SK-N-SH (cell line): Measurements from ENCODE around the gene CASKIN2. TPM values are rescaled to one million over a fixed set of nuclear protein-coding genes. Genes with fewer than 3 reads are reported as not detected.

ENCODE experiments used
- CTCF ChIA-PET: fragments of 300-600, 350-600 bp; formaldehyde crosslinking; extraction: SDS; loops from one replicate; lab custom pipeline; 2021; lab: Yijun Ruan, JAX
- POLR2A ChIA-PET: fragments of 350-600 bp; sonication (Branson Sonifier 250); formaldehyde crosslinking; extraction: SDS; loops from one replicate; lab custom pipeline; 2020; ENCODE audit warnings: antibody characterized with exemption, inconsistent platforms; lab: Yijun Ruan, JAX
- DNase-seq: peaks from one replicate; pipeline ENCODE4 v3.0.0; 2012
- H2AFZ ChIP-seq: fragments of 200-600 bp; sonication (generic); 2 replicates; pipeline ENCODE4 v1.8.1; 2016; ENCODE audit warnings: antibody characterized with exemption, mild to moderate bottlenecking, low read depth
- H3F3A ChIP-seq: fragments of 200-600 bp; sonication (generic); replicated peaks from 2 replicates; pipeline ENCODE3; 2016; ENCODE audit warnings: antibody characterized with exemption, mild to moderate bottlenecking; ENCODE audit not compliant: insufficient read depth
- H3K27ac ChIP-seq, 2 experiments: fragments of 200-500 bp in 1 of 2; fragments of 200-600 bp in 1 of 2; sonication (Bioruptor generic) in 1 of 2; sonication (generic), shearing (Covaris generic) in 1 of 2; 2 replicates each; pipeline versions ENCODE4 v1.5.1 to v1.6.1; 2014 to 2016; ENCODE audit warnings: low read depth in 2 of 2, inconsistent platforms in 1 of 2, low read length in 1 of 2, mild to moderate bottlenecking in 1 of 2, mixed read lengths in 1 of 2
- H3K27me3 ChIP-seq: fragments of 200-600 bp; sonication (generic), shearing (Covaris generic); 2 replicates; pipeline ENCODE4 v1.6.1; 2016; ENCODE audit warnings: mixed run types; ENCODE audit not compliant: insufficient read depth
- H3K36me3 ChIP-seq, 2 experiments: fragments of 200-500 bp in 1 of 2; fragments of 200-600 bp in 1 of 2; sonication (Bioruptor generic) in 1 of 2; sonication (generic) in 1 of 2; replicated peaks in 1 of 2; 2 replicates each; pipeline versions ENCODE3 to v1.5.1; 2014 to 2016; ENCODE audit warnings: low read length in 1 of 2, mild to moderate bottlenecking in 1 of 2; ENCODE audit not compliant: insufficient read depth in 2 of 2, control insufficient read depth in 1 of 2
- H3K4me1 ChIP-seq, 2 experiments: fragments of 200-500 bp in 1 of 2; fragments of 200-600 bp in 1 of 2; sonication (Bioruptor generic) in 1 of 2; sonication (generic), shearing (Covaris generic) in 1 of 2; 2 replicates each; pipeline versions ENCODE4 v1.5.1 to v1.6.1; 2014 to 2016; ENCODE audit warnings: low read depth in 1 of 2, low read length in 1 of 2, mixed run types in 1 of 2; ENCODE audit not compliant: insufficient read depth in 2 of 2, control insufficient read depth in 1 of 2
- H3K4me2 ChIP-seq: fragments of 200-600 bp; sonication (generic), shearing (Covaris generic); 2 replicates; pipeline ENCODE4 v1.6.1; 2017; ENCODE audit warnings: mixed run types
- H3K4me3 ChIP-seq, 2 experiments: fragments of 200-500 bp in 1 of 2; fragments of 200-600 bp in 1 of 2; sonication (Bioruptor generic) in 1 of 2; sonication (generic), shearing (Covaris generic) in 1 of 2; 2 replicates each; pipeline versions ENCODE4 v1.5.1 to v1.8.1; 2014 to 2016; ENCODE audit warnings: low read depth in 2 of 2, inconsistent platforms in 1 of 2, low read length in 1 of 2, mild to moderate bottlenecking in 1 of 2, mixed read lengths in 1 of 2, moderate library complexity in 1 of 2
- H3K79me2 ChIP-seq: fragments of 200-600 bp; sonication (generic); 2 replicates; pipeline ENCODE4 v1.8.1; 2017; ENCODE audit warnings: mild to moderate bottlenecking; ENCODE audit not compliant: insufficient read depth
- H3K9ac ChIP-seq: fragments of 200-600 bp; sonication (generic); 2 replicates; pipeline ENCODE4 v1.6.1; 2017; ENCODE audit warnings: mixed run types
- H3K9me2 ChIP-seq: fragments of 200-600 bp; sonication (generic); 2 replicates; pipeline ENCODE4 v1.6.1; 2017; ENCODE audit warnings: mixed run types
- H3K9me3 ChIP-seq: fragments of 200-600 bp; sonication (generic); 2 replicates; pipeline ENCODE4 v1.6.1; 2017; ENCODE audit warnings: mixed run types, mild to moderate bottlenecking, moderate library complexity
- H4K20me1 ChIP-seq: fragments of 200-600 bp; sonication (generic); 2 replicates; pipeline ENCODE4 v1.6.1; 2017; ENCODE audit warnings: mild to moderate bottlenecking, mixed run types; ENCODE audit not compliant: insufficient read depth
- CHD2 ChIP-seq: fragments of 150-350 bp; IDR thresholded peaks from 2 replicates; pipeline ENCODE4 v1.6.1; 2018; ENCODE audit warnings: low read length; ENCODE audit not compliant: partially characterized antibody
- CTCF ChIP-seq: fragments of 200-600 bp; sonication (generic); IDR thresholded peaks from 2 replicates; pipeline ENCODE4 v1.6.1; 2017; ENCODE audit warnings: antibody characterized with exemption, mild to moderate bottlenecking, moderate library complexity
- EZH2phosphoT487 ChIP-seq: fragments of 200-600 bp; sonication (generic); IDR thresholded peaks from 2 replicates; pipeline ENCODE4 v1.6.1; 2017; ENCODE audit warnings: low read depth, mixed run types, mild to moderate bottlenecking, antibody characterized with exemption, moderate library complexity, borderline replicate concordance
- GATA2 ChIP-seq: sonication (generic); formaldehyde crosslinking; IDR thresholded peaks from 2 replicates; pipeline ENCODE4 v1.5.0; 2020; ENCODE audit warnings: mild to moderate bottlenecking, missing genetic modification reagents
- NFIC ChIP-seq: IDR thresholded peaks from 2 replicates; pipeline ENCODE4 v1.4.0; 2012; ENCODE audit warnings: borderline replicate concordance
- POLR2AphosphoS5 ChIP-seq: IDR thresholded peaks from 2 replicates; pipeline ENCODE4 v1.6.1; 2012; ENCODE audit warnings: low read depth, low read length
- RAD21 ChIP-seq: IDR thresholded peaks from 2 replicates; pipeline ENCODE4 v1.6.1; 2012; ENCODE audit warnings: mild to moderate bottlenecking, low read length
- SIN3A ChIP-seq: IDR thresholded peaks from 2 replicates; pipeline ENCODE4 v1.6.1; 2012; ENCODE audit warnings: low read depth, mild to moderate bottlenecking, low read length, moderate library complexity, borderline replicate concordance
- TEAD4 ChIP-seq: IDR thresholded peaks from 2 replicates; pipeline ENCODE4 v1.4.0; 2012; ENCODE audit warnings: mild to moderate bottlenecking, borderline replicate concordance; ENCODE audit not compliant: insufficient read depth
- USF1 ChIP-seq: IDR thresholded peaks from 2 replicates; pipeline ENCODE4 v1.4.0; 2012; ENCODE audit warnings: low read depth, borderline replicate concordance
- ZBTB33 ChIP-seq: IDR thresholded peaks from 2 replicates; pipeline ENCODE4 v1.4.0; 2012; ENCODE audit warnings: low read depth, borderline replicate concordance
- WGBS: methylation state at CpG from one replicate; pipeline ENCODE4 v1.1.6; 2017; ENCODE audit warnings: low lambda C conversion rate; 5-methylcytosine and 5-hydroxymethylcytosine counted together
- polyA plus RNA-seq, 3 experiments: library from polyadenylated mRNA; depleted of rRNA; stranded (reverse); fragments of >200 nt; gene quantifications; 2 replicates each; pipeline ENCODE4 v1.2.3, GENCODE V29; 2012

The CASKIN2 gene
- polyA plus RNA-seq, 1 of the 3 experiments (the other 2 are of a cell fraction), result 6.5 TPM

GRCh38 chr17:75498726-75499213 is 16.6 kb downstream of the CASKIN2 start:
- WGBS, result 83% methylated on average over 10 of the region's 16 CpGs
- no peaks in the 10 kb centered on the region for H3K9me2 ChIP-seq
- peak; percentile 55 for DNase-seq
- H3F3A ChIP-seq, result peaks cover 4% of the 10 kb centered on the region
- no peaks in the 10 kb centered on the region for H3K9me3 ChIP-seq
- H3K4me1 ChIP-seq, result no peaks in the 10 kb centered on the region
- no peak overlapping the region for H3K4me3 ChIP-seq
- H3K36me3 ChIP-seq, result peaks cover 10 to 75% of the 10 kb centered on the region in 2 experiments
- H3K4me2 ChIP-seq, result no peak overlapping the region
- CTCF ChIA-PET, result interaction anchor here (0.7 to 1.6 kb wide), 12 partner anchors 11 to 251 kb away, joined by 3 to 5 read pairs (median 3); partner anchors contain the start of genes MIF4GD, SMIM5 and TSEN54
- H3K27me3 ChIP-seq, result no peaks in the 10 kb centered on the region
- POLR2A ChIA-PET, result interaction anchor here (1.0 to 1.7 kb wide), 3 partner anchors 8 to 16 kb away, joined by 3 to 7 read pairs (median 4); no protein-coding TSS in a partner anchor
- TF ChIP-seq NFIC (no peak), TEAD4 (no peak), EZH2phosphoT487 (no peak), CTCF (no peak), POLR2AphosphoS5 (no peak; the same call in 1 of the 2 replicates)
- no peaks in the 10 kb centered on the region for H3K79me2 ChIP-seq
- H2AFZ ChIP-seq, result no peak overlapping the region
- H3K9ac ChIP-seq, result no peak overlapping the region
- no peak overlapping the region for H3K27ac ChIP-seq
- H4K20me1 ChIP-seq, result no peaks in the 10 kb centered on the region

- TF ChIP-seq NFIC, result no peak
- no peak for TF ChIP-seq USF1
- TF ChIP-seq TEAD4, result no peak
- no peak for TF ChIP-seq CHD2
- no peak for TF ChIP-seq RAD21
- no peak for TF ChIP-seq SIN3A
- no peak for TF ChIP-seq GATA2 (CRISPR knock-in tag)
- TF ChIP-seq ZBTB33, result no peak
- TF ChIP-seq, all 33 proteins: peak for 0
- H3F3A ChIP-seq, result peaks cover 4% of the 10 kb centered on the region
- CTCF ChIA-PET, result interaction anchor here (0.7 to 1.6 kb wide), 7 partner anchors 12 to 250 kb away, joined by 3 to 6 read pairs (median 3); partner anchors contain the start of genes MIF4GD and TSEN54
- H2AFZ ChIP-seq, result no peak overlapping the region
- H3K9ac ChIP-seq, result no peak overlapping the region
- H3K27ac ChIP-seq, result no peak overlapping the region
- 91% methylated on average over 21 of the region's 21 CpGs for WGBS
- H3K4me2 ChIP-seq, result no peak overlapping the region
- H3K27me3 ChIP-seq, result no peaks in the 10 kb centered on the region
- no peak overlapping the region for H3K4me3 ChIP-seq
- H3K9me3 ChIP-seq, result no peaks in the 10 kb centered on the region
- POLR2A ChIA-PET, result interaction anchor here (1.0 to 1.7 kb wide), 2 partner anchors 8 to 9 kb away, joined by 4 to 7 read pairs; no protein-coding TSS in a partner anchor
- no peaks in the 10 kb centered on the region for H3K4me1 ChIP-seq
- peak; percentile 42 for DNase-seq
- H4K20me1 ChIP-seq, result no peaks in the 10 kb centered on the region
- H3K79me2 ChIP-seq, result no peaks in the 10 kb centered on the region
- no peaks in the 10 kb centered on the region for H3K9me2 ChIP-seq
- H3K36me3 ChIP-seq, result peaks cover 10 to 79% of the 10 kb centered on the region in 2 experiments
Measured at GRCh38 chr17:75498039-75498725, 17.2 kb downstream of the CASKIN2 start.
